ENCODE data around the gene SLC26A3. TPM values are rescaled to one million over a fixed set of nuclear protein-coding genes. Genes with fewer than 3 reads are reported as not detected.

Gene SLC26A3
- total and polyA plus RNA-seq, 10 of the 15 experiments (the other 5 are each of a cell fraction or from before 2014, with no cell fraction given) = 0.46 TPM; not detected in 9

- no peak for TF ChIP-seq TAF1 (IDR thresholded peaks at IDR 0.05; ENCODE audit: borderline replicate concordance, low read depth, low read length)
Observed at GRCh38 chr7:107788216-107788615, 14.8 kb downstream of the SLC26A3 start (continued).

DNA sequence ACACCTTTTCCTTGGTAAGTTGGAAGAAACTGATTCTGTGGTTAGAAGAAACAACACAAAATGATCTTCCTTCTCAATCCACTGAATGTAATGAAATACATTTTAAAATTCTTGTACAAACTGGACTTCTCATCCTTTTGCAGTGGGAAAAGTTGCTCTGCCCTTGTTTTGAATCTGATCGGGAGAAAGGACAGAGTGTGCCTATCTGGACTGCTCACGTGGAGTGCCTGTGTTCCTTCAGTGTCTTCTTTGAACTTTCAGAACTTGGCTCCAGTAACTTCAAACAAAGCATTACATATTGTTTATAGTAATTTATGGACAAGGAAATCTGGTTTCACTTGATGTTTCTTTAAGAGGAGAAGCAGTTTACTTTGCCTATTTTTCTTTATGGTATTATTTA is 17.1 kb downstream of the SLC26A3 start:
- ChIA-PET SMC1A (ENCODE audit: uncharacterized antibody, unreplicated experiment) (no interaction called here), RAD21 (ENCODE audit: unreplicated experiment) (no interaction called here), CTCF (no interaction called here), POLR2A (no interaction called here)
- H3K4me1 ChIP-seq (ENCODE audit: control insufficient read depth, insufficient read depth, low read length) = no peaks in the 10 kb centered on the region
- intact Hi-C loops (cut with micrococcal nuclease; ENCODE audit: unreplicated experiment) (no loop called here), in situ Hi-C loops (cut with MboI) (no loop called here)
- H3K27me3 ChIP-seq (replicated peaks in 1 of 2; ENCODE audit: control insufficient read depth in 2 of 2, insufficient read depth in 2 of 2, low read length in 1 of 2) = 0 out of 4 replicates have a peak, but pooled peaks cover 2 to 4% of the 10 kb centered on the region in 2 experiments
- no peaks in the 10 kb centered on the region for H3K36me3 ChIP-seq (ENCODE audit: control insufficient read depth in 2 of 2, insufficient read depth in 2 of 2, low read length in 1 of 2)
- no peak overlapping the region for H3K4me3 ChIP-seq
- no peak overlapping the region for H3K4me2 ChIP-seq (ENCODE audit: control insufficient read depth, insufficient read depth)
- DNase-seq (ENCODE audit: low read depth, low spot score) (no peak), ATAC-seq (no peak), FAIRE-seq (no peak)
- H4K20me1 ChIP-seq (ENCODE audit: control insufficient read depth, insufficient read depth) = no peaks in the 10 kb centered on the region
- 69% methylated on average over 2 of the region's 2 CpGs for WGBS (ENCODE audit: insufficient coverage, insufficient replicate concordance, low lambda C conversion rate, missing lambda C conversion rate)
- no peak overlapping the region for H2AFZ ChIP-seq (ENCODE audit: control insufficient read depth, low read depth, low read length)
- no peak overlapping the region for H3K27ac ChIP-seq (ENCODE audit: control insufficient read depth, insufficient read depth)
- no peaks in the 10 kb centered on the region for H3K9me3 ChIP-seq (replicated peaks; ENCODE audit: control insufficient read depth, insufficient read depth, low read length)
- no peak overlapping the region for H3K9ac ChIP-seq (ENCODE audit: control insufficient read depth, insufficient read depth, low read length)
- H3K79me2 ChIP-seq (ENCODE audit: control insufficient read depth, insufficient read depth, low read length) = no peaks in the 10 kb centered on the region
- TF ChIP-seq ZNF207 (IDR thresholded peaks at IDR 0.05; ENCODE audit: borderline replicate concordance) (no peak), JUNB (IDR thresholded peaks at IDR 0.05) (no peak), IRF5 (IDR thresholded peaks at IDR 0.05; ENCODE audit: borderline replicate concordance) (no peak)
- BruUV-seq (replicated peaks) = no TSS peak

DNA sequence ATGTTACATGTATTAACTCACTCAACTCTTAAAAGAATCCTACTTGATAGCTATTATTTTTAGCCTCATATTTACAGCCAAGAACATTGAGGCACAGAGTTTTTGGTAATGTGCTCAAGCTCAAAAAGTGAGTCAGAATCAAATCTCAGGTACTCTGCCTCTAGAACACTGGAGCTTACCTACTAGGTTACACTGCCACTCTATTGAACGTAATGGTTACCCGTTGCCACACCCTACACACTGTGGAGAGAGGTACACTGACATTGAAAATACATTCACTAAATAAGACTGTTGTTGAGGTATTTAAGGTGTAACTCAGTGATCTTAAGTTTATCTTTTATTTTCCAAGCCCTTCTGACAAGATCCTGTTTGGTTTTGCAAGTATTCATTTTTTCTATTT is 17.9 kb downstream of the SLC26A3 start:
- Histone ChIP-seq H4K20me1 (ENCODE audit: control insufficient read depth, insufficient read depth) (no peaks in the 10 kb centered on the region), H3K9ac (ENCODE audit: control insufficient read depth, insufficient read depth, low read length) (no peak overlapping the region), H3K27me3 (replicated peaks in 1 of 2; ENCODE audit: control insufficient read depth in 2 of 2, insufficient read depth in 2 of 2, low read length in 1 of 2) (0 out of 4 replicates have a peak, but pooled peaks cover 2 to 4% of the 10 kb centered on the region in 2 experiments), H3K36me3 (ENCODE audit: control insufficient read depth in 2 of 2, insufficient read depth in 2 of 2, low read length in 1 of 2) (no peaks in the 10 kb centered on the region), H3K27ac (ENCODE audit: control insufficient read depth, insufficient read depth) (no peak overlapping the region), H3K4me1 (ENCODE audit: control insufficient read depth, insufficient read depth, low read length) (no peaks in the 10 kb centered on the region), H3K9me3 (replicated peaks; ENCODE audit: control insufficient read depth, insufficient read depth, low read length) (no peaks in the 10 kb centered on the region), H3K4me2 (ENCODE audit: control insufficient read depth, insufficient read depth) (no peak overlapping the region), H3K79me2 (ENCODE audit: control insufficient read depth, insufficient read depth, low read length) (no peaks in the 10 kb centered on the region), H3K4me3 (no peak overlapping the region), H2AFZ (ENCODE audit: control insufficient read depth, low read depth, low read length) (no peak overlapping the region)
- no peak for DNase-seq (ENCODE audit: low read depth, low spot score)
- in situ Hi-C loops (cut with MboI) (no loop called here), intact Hi-C loops (cut with micrococcal nuclease; ENCODE audit: unreplicated experiment) (no loop called here)
- POLR2A ChIA-PET = interaction anchor here (0.5 kb wide), 1 partner anchor 43 kb away, joined by 3 read pairs; no protein-coding TSS in a partner anchor
- no peak for FAIRE-seq
- CTCF ChIA-PET = interaction anchor here (1.3 kb wide), 1 partner anchor 10 kb away, joined by 3 read pairs; no protein-coding TSS in a partner anchor
- no peak for ATAC-seq
- RAD21 ChIA-PET (ENCODE audit: unreplicated experiment) = no interaction called here
- BruUV-seq (replicated peaks) = no TSS peak
- SMC1A ChIA-PET (ENCODE audit: uncharacterized antibody, unreplicated experiment) = no interaction called here
- WGBS (ENCODE audit: insufficient coverage, insufficient replicate concordance, low lambda C conversion rate, missing lambda C conversion rate) = 96% methylated on average over 2 of the region's 2 CpGs
- TF ChIP-seq IKZF2 (IDR thresholded peaks at IDR 0.05) (no peak), EZH2 (IDR thresholded peaks at IDR 0.05; ENCODE audit: borderline replicate concordance, control insufficient read depth, low read depth, low read length) (no peak), ZNF622 (IDR thresholded peaks at IDR 0.05) (no peak), SUPT20H (IDR thresholded peaks at IDR 0.05; ENCODE audit: borderline replicate concordance, control insufficient read depth, low read depth, low read length) (no peak), MEF2A (IDR thresholded peaks at IDR 0.05; ENCODE audit: insufficient read depth, low read depth, low read length) (no peak), POLR2AphosphoS5 (IDR thresholded peaks at IDR 0.05; ENCODE audit: low read length) (no peak), RAD21 (IDR thresholded peaks at IDR 0.05; ENCODE audit: insufficient read depth, low read depth, low read length) (no peak)
- TF ChIP-seq, protein P1, sequence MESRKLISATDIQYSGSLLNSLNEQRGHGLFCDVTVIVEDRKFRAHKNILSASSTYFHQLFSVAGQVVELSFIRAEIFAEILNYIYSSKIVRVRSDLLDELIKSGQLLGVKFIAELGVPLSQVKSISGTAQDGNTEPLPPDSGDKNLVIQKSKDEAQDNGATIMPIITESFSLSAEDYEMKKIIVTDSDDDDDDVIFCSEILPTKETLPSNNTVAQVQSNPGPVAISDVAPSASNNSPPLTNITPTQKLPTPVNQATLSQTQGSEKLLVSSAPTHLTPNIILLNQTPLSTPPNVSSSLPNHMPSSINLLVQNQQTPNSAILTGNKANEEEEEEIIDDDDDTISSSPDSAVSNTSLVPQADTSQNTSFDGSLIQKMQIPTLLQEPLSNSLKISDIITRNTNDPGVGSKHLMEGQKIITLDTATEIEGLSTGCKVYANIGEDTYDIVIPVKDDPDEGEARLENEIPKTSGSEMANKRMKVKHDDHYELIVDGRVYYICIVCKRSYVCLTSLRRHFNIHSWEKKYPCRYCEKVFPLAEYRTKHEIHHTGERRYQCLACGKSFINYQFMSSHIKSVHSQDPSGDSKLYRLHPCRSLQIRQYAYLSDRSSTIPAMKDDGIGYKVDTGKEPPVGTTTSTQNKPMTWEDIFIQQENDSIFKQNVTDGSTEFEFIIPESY (IDR thresholded peaks at IDR 0.05) = no peak
- TF ChIP-seq, protein P2, sequence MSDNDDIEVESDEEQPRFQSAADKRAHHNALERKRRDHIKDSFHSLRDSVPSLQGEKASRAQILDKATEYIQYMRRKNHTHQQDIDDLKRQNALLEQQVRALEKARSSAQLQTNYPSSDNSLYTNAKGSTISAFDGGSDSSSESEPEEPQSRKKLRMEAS (IDR thresholded peaks at IDR 0.05; ENCODE audit: low read depth, low read length) = no peak

Data from GM12878 (cell line).